ENCODE results near the gene PSMB3.

The PSMB3 gene
- 82.8 to 258 reads per million in 2 experiments for total RNA-seq

- DNase-seq (ENCODE audit: low read depth): peak; percentile 94
These were observed at the start of gene PSMB3 for GRCh38 chr17:38752308-38753070. Gene PSMB3, plus strand, starts transcription at chr17:38752741. Its CDS starts 86 bp downstream, at chr17:38752827.

GRCh38 chr17:38702916-38703741, 49.4 kb upstream of the PSMB3 start:
- DNase-seq (ENCODE audit: low read depth): no peak

DNA sequence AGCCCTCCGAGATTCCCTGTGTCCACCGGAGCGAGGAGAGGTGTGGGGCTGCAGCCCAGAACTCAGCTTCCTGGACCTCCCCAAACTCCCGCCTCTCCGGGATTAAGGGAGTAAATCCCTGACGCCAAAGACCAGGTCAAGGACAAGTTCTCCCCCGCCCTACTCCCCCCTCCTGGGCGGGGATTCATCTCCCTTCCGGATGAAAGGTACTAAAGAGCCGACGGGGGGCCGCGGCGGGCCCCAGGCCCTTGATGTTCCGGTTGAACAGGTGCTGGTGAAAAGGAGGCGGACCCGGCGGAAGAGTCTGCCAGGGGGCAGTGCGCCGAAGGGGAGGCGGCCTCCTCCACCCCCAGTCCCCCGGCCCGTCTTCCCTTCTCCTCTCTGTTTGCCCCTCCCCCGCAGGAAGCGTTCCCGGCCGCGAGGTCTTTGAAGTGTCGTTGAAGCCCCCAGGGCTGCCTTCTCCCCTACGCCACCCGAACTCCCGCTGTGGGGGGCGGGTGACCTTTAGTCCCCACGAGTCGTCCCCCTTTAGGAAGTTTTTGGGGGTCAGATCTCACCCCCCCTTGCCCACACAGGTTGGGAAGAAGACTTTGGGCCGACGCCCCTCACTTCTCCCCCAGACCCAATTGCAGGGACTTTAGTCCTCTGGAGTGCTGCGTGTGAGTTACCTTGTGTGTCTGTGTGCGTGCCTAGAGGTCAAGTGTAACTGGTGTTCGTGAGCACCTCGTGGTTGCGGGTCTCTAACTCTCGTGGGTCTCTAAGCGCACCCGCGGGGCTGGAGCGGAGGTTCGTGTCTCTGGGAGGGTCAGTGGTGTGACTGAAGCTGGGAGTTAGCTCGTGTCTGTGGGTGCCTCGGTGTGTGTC, 48.6 kb upstream of the PSMB3 start:
- DNase-seq (ENCODE audit: low read depth): peak; percentile 53

- DNase-seq (ENCODE audit: low read depth): peak; percentile 79
These were observed 47.7 kb upstream of the PSMB3 start, which contains the start of gene MLLT6 for GRCh38 chr17:38704606-38705522. Gene MLLT6, plus strand, starts transcription at chr17:38705273. Its CDS starts 360 bp downstream, at chr17:38705633.

- DNase-seq (ENCODE audit: low read depth): no peak
These were observed 47.1 kb upstream of the PSMB3 start for GRCh38 chr17:38705523-38705802.

DNA sequence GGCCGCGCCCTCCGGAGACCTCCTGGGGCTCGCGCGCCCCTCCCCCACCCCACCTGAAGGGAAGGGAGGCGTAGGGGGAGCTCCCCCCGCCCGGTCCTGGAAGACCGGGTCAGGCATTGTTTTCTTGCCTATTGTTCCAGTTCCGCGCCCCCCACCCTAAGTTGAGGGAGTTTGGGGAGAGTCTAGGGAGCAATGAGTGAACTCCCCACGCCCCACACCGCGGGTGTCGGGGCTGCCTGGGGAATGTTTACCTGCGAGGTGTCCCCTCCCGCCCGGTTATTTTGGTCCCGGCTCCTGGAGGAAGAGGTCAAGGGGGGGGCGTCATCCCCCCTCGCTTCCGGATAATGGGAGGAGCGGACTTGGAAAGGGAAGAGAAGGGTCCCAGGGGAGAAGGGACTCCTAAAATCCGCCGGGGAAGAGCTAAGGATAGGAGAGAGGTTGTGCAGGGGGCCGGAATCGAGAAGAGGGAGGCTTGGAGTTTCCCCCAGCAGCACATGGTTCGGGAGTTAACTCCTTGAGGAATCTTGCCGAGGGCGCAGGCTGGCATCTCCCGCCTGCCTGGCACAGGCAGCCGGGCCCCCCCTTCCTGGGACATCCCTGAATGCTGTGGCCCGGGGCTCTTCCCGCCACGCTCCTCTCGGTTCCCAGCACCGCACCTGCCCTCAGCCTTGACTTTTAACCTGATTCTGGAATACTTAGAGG, 46.6 kb upstream of the PSMB3 start:
- peak; percentile 7 for DNase-seq (ENCODE audit: low read depth)

GRCh38 chr17:38706505-38707216, 45.9 kb upstream of the PSMB3 start:
- DNase-seq (ENCODE audit: low read depth): peak; percentile 15

DNA sequence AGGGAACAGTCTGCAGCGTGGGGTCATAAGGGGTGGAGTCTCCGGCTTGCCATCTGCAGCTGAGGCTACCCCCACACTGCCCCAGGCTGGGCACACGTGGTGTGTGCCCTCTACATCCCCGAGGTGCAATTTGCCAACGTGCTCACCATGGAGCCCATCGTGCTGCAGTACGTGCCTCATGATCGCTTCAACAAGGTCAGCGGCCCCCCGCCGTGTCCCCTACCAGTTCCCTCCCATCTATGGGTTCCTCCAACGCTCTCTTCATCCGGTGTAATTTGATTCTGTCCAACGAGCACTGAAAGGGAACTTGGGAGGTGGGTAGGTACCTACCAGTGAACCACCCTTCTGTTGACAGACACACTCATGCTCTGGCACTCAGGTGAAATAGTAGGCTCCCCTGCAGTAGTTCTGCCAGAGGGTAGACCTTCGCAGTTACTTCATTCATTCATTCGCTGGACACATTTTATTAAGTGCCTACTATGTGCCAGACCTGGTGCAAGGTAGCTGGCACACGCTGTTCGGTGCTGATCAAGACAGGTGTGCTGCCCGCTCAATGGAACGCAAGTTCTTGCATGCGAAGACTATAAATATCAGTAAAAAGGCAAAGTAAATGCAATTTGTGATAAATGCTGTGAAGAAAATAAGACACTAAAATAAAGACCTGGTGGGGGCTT, 44.7 kb upstream of the PSMB3 start:
- no peak for DNase-seq (ENCODE audit: low read depth)

DNA sequence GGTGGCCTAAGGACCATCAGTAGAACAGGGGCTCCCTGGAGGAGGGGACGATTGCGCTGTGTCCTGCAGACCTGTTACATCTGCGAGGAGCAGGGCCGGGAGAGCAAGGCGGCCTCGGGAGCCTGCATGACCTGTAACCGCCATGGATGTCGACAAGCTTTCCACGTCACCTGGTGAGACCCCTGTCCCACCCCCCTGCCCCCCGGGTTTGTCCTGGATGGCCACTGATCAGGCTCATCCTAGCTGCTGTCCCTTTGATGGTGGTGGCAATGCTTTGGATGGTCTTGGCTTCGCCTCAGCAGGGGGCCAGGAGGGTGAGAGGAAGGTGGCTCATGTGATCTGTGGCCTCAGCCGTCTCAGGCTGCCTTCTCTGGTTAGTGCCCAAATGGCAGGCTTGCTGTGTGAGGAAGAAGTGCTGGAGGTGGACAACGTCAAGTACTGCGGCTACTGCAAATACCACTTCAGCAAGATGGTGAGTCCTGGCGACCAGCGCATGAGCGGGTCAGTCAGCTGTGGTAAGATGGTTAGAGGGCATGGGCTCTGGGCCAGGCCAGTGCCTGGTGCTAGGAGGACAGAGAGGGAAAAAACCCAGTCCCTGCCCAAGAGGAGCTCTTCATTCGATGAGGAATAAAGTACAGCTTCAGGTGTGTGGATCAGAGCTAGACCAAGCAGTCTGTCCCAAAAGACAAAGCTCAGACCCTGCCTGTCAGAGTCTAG, 43.3 kb upstream of the PSMB3 start:
- no peak for DNase-seq (ENCODE audit: low read depth)

DNA sequence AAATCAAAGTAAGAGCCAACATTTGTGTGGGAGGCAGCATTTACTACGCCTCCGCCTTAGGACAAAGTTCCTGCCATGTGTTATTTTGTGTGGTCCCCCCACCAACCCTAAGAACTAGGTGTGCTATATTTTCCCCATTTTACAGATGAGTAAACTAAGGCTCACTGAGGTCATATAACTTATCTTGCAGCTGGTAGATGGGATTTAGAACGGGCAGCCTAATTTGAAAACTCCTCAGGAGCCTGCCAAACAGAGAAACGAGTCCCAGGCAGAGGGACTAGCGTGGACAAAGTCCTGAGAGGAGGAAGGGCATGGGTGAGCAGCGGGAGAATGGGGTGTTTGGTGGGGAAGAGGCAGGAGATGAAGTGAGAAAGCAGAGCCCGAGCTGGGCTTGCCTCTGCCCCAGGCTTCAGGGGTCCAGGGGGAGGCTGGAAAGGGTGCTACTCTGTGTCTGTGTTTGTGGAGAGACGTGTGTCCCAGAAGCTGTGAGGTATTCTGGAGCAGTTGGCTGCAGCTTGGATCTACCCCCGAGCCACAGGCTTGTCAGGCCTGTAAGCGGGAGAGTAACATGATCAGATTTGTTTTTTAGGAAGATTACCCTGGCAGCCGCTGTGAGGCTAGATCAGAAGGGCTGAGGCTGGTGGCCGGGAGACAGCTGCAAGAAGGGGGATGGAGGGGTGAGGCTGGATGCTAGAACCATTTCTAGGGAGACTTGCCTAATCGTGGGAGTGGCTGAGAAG, 42.5 kb upstream of the PSMB3 start:
- no peak for DNase-seq (ENCODE audit: low read depth)

DNA sequence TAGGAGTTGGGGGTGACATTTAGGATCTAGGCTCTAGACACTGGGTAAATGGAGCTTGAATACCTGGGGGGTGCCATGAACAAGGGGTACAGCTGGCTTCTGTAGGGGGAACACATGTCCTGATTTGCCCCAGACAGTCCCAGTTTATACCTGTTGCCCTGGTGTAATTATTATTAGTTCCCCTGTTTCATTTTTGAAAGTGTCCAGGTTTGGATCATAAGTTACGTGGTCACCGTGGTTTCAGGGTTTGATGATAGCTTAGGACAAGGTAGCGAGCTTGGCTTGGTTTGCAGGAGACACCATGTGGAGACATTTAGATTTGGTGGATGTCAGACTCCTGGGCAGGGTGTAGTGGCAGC, 42.0 kb upstream of the PSMB3 start:
- no peak for DNase-seq (ENCODE audit: low read depth)

DNA sequence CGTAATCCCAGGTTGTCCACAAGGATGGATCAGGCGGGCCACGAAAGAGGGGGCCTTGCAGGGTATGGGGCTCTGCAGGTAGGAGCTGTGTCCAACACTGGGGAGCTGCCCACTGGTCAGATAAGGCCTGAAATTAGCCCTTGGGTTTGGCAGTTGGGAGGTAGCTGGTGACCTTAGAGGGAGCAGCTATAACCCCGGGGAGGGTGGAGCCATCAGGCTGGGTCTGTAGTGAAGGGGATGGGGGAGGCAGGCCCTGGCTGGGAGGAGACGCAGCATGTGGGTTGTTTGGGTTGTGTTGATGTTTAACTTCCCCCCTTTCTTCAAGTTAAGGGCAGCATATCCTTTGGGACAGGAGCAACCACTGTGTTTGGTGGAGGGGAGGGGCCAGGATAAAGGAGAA, 41.6 kb upstream of the PSMB3 start:
- no peak for DNase-seq (ENCODE audit: low read depth)

- no peak for DNase-seq (ENCODE audit: low read depth)
These were observed 40.6 kb upstream of the PSMB3 start for GRCh38 chr17:38711792-38712571.

DNA sequence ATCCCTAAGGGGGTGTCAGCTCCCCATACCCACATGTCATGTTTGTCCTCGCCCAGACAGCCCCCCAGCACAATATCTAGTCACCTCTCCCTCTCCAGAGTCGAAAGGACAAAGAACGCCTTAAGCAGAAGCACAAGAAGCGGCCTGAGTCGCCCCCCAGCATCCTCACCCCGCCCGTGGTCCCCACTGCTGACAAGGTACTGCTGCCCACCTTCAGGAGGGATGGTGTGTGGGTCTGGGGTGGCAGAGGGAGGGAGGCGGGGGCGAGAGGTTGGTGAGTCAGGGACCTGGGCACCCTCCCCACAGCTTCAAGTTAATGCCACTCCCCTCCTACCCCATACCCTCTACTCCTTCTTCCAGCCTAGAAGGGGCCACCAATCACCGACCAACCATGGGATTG, 39.9 kb upstream of the PSMB3 start:
- no peak for DNase-seq (ENCODE audit: low read depth)

GRCh38 chr17:38713456-38714075, 39.0 kb upstream of the PSMB3 start:
- DNase-seq (ENCODE audit: low read depth): no peak

DNA sequence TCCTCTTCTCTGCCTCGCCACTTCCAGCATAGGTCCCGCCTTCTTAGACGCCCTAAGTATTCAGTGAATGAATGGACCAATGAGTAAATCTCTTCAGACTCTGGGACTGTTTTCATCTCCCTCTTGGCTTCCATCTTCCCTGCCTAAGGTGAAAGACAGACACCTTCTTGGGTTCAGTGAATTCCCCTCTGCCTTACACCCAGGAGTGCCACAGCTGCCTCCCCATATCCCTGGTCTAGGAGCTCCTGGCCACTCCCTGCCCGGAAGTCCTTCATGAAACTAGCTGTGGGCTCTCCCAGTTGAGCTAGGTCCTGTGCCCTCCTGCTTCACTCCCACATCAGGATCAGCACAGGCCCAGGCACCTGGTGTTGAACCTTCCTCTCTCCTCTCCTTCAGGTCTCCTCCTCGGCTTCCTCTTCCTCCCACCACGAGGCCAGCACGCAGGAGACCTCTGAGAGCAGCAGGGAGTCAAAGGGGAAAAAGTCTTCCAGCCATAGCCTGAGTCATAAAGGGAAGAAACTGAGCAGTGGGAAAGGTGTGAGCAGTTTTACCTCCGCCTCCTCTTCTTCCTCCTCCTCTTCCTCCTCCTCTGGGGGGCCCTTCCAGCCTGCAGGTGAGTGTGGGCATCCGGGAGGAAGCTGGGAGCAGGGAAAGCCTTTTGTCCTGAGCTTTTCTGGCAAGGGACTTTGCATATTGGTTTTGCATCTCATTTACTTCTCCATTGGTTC, 37.2 kb upstream of the PSMB3 start:
- DNase-seq (ENCODE audit: low read depth): no peak
